ENCODE data around the gene APBB3.

DNA sequence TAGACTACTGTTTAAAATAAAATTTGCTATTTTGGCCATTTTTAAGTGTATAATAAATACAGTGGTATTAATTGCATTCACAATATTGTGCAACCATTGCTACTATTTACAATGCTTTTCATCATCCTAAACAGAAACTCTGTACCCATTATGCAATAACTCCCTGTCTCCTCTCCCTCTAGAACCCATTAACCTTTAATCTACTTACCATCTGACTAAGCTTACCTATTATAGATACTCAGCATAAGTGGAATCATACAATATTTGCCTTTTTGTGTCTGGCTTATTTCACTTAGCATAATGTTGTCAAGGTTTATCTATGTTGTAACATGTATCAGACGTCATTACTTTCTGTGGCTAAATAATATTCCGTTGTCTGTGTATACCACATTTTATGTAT, 42.6 kb upstream of the APBB3 start:
- no peak for TF ChIP-seq MAX (IDR thresholded peaks at IDR 0.05; ENCODE audit: low read depth, low read length)
- TF ChIP-seq, protein P1, sequence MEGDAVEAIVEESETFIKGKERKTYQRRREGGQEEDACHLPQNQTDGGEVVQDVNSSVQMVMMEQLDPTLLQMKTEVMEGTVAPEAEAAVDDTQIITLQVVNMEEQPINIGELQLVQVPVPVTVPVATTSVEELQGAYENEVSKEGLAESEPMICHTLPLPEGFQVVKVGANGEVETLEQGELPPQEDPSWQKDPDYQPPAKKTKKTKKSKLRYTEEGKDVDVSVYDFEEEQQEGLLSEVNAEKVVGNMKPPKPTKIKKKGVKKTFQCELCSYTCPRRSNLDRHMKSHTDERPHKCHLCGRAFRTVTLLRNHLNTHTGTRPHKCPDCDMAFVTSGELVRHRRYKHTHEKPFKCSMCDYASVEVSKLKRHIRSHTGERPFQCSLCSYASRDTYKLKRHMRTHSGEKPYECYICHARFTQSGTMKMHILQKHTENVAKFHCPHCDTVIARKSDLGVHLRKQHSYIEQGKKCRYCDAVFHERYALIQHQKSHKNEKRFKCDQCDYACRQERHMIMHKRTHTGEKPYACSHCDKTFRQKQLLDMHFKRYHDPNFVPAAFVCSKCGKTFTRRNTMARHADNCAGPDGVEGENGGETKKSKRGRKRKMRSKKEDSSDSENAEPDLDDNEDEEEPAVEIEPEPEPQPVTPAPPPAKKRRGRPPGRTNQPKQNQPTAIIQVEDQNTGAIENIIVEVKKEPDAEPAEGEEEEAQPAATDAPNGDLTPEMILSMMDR (IDR thresholded peaks at IDR 0.05; ENCODE audit: low read depth, low read length), result no peak
- no peak for TF ChIP-seq POLR2A (IDR thresholded peaks at IDR 0.05; ENCODE audit: extremely low read depth, insufficient read length)
